ENCODE results near the gene BIN2. TPM values are rescaled to one million over a fixed set of nuclear protein-coding genes. Genes with fewer than 3 reads are reported as not detected.

The BIN2 gene
- total RNA-seq, 1 experiment from 2014 or later: 0.39 TPM

- POLR2A ChIA-PET: no interaction called here
- in situ Hi-C loops (cut with HindIII; ENCODE audit: low pct_unique_long_range_greater_than_20kb, low sequenced_read_pairs): no loop called here
These were observed 28.0 kb upstream of the BIN2 start for GRCh38 chr12:51351913-51352532.

GRCh38 chr12:51349026-51349425 is 25.1 kb upstream of the BIN2 start:
- Histone ChIP-seq H3K4me1 (ENCODE audit: control insufficient read depth, insufficient read depth, low read length) (no peaks in the 10 kb centered on the region), H3K27me3 (ENCODE audit: control insufficient read depth, insufficient read depth, low read length) (no peaks in the 10 kb centered on the region), H3K4me3 (ENCODE audit: low read depth in 2 of 2, low read length in 2 of 2) (no peak overlapping the region), H3K27ac (ENCODE audit: low read length) (no peak overlapping the region), H3K36me3 (ENCODE audit: control insufficient read depth, insufficient read depth, low read length) (no peaks in the 10 kb centered on the region), H3K9me3 (ENCODE audit: control insufficient read depth, insufficient read depth, low read depth, low read length) (no peaks in the 10 kb centered on the region)
- TF ChIP-seq TCF7L2 (IDR thresholded peaks at IDR 0.05; ENCODE audit: low read depth, low read length) (no peak), SIN3A (IDR thresholded peaks at IDR 0.05; ENCODE audit: borderline replicate concordance, insufficient read depth, low read depth, low read length) (no peak), CTCF (IDR thresholded peaks at IDR 0.05) (no peak), REST (IDR thresholded peaks at IDR 0.05; ENCODE audit: insufficient read depth in 1 of 2, low read depth in 2 of 2, low read length in 1 of 2) (no peak), POLR2AphosphoS5 (IDR thresholded peaks at IDR 0.05; ENCODE audit: low read depth, low read length) (no peak)
- intact Hi-C loops (cut with micrococcal nuclease; ENCODE audit: unreplicated experiment) (no loop called here), in situ Hi-C loops (cut with HindIII; ENCODE audit: low pct_unique_long_range_greater_than_20kb, low sequenced_read_pairs) (no loop called here)
- ChIA-PET POLR2A (no interaction called here), CTCF (no interaction called here)
- ATAC-seq (no peak), DNase-seq (ENCODE audit: low read depth, low spot score) (no peak)
- no TSS peak for BruUV-seq (replicated peaks)

More at GRCh38 chr12:51351913-51352532, 28.0 kb upstream of the BIN2 start:
- Histone ChIP-seq H3K27ac (ENCODE audit: low read length) (no peak overlapping the region), H3K27me3 (ENCODE audit: control insufficient read depth, insufficient read depth, low read length) (no peaks in the 10 kb centered on the region), H3K36me3 (ENCODE audit: control insufficient read depth, insufficient read depth, low read length) (no peaks in the 10 kb centered on the region), H3K4me3 (ENCODE audit: low read depth in 2 of 2, low read length in 2 of 2) (no peak overlapping the region), H3K9me3 (ENCODE audit: control insufficient read depth, insufficient read depth, low read depth, low read length) (no peaks in the 10 kb centered on the region), H3K4me1 (ENCODE audit: control insufficient read depth, insufficient read depth, low read length) (no peaks in the 10 kb centered on the region)
- ATAC-seq (peak; percentile 75), DNase-seq (ENCODE audit: low read depth, low spot score) (no peak)
- intact Hi-C loops (cut with micrococcal nuclease; ENCODE audit: unreplicated experiment): no loop called here
- CTCF ChIA-PET: interaction anchor here (1.0 kb wide), 1 partner anchor 8 kb away, joined by 3 read pairs; no protein-coding TSS in a partner anchor
- TF ChIP-seq CTCF (IDR thresholded peaks at IDR 0.05) (peak; percentile 82; the same call in 1 of the 2 replicates), SIN3A (IDR thresholded peaks at IDR 0.05; ENCODE audit: borderline replicate concordance, insufficient read depth, low read depth, low read length) (no peak)
- no TSS peak for BruUV-seq (replicated peaks)

Data from Panc1 (cell line).